Measurements from ENCODE around the gene IGF1R.

GRCh38 chr15:98728082-98728810 lies 79.9 kb downstream of the IGF1R start:
- no peak for TF ChIP-seq CTCF (IDR thresholded peaks at IDR 0.05; ENCODE audit: insufficient read depth, low read length)
- TF ChIP-seq, protein P1, sequence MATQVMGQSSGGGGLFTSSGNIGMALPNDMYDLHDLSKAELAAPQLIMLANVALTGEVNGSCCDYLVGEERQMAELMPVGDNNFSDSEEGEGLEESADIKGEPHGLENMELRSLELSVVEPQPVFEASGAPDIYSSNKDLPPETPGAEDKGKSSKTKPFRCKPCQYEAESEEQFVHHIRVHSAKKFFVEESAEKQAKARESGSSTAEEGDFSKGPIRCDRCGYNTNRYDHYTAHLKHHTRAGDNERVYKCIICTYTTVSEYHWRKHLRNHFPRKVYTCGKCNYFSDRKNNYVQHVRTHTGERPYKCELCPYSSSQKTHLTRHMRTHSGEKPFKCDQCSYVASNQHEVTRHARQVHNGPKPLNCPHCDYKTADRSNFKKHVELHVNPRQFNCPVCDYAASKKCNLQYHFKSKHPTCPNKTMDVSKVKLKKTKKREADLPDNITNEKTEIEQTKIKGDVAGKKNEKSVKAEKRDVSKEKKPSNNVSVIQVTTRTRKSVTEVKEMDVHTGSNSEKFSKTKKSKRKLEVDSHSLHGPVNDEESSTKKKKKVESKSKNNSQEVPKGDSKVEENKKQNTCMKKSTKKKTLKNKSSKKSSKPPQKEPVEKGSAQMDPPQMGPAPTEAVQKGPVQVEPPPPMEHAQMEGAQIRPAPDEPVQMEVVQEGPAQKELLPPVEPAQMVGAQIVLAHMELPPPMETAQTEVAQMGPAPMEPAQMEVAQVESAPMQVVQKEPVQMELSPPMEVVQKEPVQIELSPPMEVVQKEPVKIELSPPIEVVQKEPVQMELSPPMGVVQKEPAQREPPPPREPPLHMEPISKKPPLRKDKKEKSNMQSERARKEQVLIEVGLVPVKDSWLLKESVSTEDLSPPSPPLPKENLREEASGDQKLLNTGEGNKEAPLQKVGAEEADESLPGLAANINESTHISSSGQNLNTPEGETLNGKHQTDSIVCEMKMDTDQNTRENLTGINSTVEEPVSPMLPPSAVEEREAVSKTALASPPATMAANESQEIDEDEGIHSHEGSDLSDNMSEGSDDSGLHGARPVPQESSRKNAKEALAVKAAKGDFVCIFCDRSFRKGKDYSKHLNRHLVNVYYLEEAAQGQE (IDR thresholded peaks at IDR 0.05; ENCODE audit: insufficient replicate concordance, low read depth) = no peak
